Stimulated activated CD4-positive, alpha-beta T cell treated with anti-CD3 and anti-CD28 coated beads, Interleukin-2, amount 100 ng/mL, for 48 hours (primary cell): ENCODE results near the gene PDZD2.
"Not testable (repeated sequence)": the region's sequence is repeated elsewhere in the genome, so short reads cannot be mapped to it uniquely, and the experiment has no call there.

Source experiments
- DNase-seq, 2 donors: peaks; one replicate each; pipeline ENCODE4 v3.0.0-alpha.2; 2020

The PDZD2 gene

DNA sequence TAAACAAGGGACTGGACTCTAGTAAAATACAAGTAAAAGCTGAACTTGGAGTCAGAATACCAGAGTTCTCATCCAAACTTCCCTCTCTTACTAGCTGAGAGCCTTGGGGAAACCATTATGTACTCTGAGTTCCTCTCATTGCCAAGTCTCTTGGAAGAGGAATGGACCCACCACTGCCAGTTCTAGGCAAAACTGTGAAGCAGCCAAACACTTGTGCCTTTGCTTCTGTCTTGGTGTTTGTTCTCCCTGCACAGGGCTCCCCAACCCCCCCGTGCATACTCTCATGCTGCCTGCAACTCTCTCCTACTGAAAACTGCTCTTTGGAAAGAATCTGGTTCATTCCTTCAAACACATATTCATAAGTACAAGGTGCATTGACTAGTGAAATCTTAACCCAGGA, 102.6 kb downstream of the PDZD2 start:
- DNase-seq: no peak

DNA sequence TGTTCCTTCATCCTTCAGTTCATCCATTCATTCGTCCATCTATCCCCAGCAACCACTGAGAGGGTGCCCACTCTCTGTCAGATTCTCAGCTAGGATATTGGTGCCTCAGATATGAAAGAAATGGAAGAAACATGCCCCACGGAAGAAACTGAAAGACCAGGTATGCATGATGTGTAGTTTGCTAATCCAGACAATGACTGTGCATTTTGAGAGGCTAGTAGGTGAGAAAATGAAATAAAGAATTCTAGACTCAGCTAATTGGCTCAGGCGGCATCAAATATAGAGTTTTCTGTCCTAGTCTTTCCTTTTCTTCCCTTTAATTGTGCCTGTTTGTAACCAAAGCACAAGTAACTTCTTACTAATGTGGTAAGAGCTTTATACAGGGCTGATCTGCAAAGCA, 104.7 kb downstream of the PDZD2 start:
- no peak for DNase-seq

DNA sequence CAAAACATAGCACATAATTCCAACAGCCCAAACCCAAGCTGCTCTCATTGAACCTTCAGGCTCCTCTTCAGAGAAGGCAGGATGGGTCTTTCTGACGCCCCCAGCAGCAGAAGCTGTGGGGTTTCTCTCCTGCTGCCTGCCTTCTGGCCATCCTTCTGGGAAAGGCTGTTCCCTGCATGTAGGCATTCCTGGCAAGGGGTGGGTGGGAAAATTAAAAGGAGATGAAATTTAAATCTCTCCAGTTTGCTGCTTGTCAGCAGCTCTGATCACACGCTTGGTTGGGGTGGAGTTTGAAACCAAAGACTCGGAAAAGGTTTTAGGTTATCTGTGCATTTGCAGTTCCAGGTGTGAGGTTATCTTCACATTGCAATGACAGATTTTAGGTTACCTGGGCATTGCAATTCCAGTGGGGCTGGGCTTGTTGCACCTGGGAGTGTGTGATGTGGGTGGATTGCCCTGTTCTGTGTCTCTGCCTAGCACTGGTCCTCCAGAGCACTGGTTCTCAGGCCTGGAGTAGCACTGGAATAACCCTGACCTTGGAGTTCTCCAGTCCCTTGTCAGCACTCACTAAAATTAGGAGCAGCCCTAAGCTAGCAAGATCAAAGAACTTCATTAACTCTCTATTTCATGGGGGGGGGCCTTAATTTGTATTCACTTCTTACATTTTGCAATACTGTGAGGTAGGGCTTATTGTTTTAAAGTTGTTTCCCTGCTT, 109.7 kb downstream of the PDZD2 start:
- DNase-seq: no peak

DNA sequence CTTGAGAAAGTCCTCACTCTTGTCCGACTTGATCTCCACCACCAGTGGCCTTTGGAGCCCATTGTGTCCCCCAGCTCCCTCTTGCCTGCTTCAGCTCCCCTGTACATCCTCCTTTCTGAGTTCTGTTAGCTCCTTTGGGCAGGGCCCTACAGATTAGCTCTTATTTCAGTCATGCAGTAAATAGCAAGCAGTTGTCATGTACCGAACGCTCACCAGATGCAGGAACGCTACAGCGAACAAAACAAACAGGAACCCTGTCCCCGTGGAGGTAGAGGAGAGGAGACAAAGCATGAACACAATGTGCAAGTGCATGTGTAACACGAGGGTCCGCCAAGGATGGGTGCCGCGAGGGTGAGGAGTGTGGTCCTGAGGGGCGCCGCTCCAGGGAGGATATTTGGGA, 111.3 kb downstream of the PDZD2 start:
- DNase-seq: no peak

DNA sequence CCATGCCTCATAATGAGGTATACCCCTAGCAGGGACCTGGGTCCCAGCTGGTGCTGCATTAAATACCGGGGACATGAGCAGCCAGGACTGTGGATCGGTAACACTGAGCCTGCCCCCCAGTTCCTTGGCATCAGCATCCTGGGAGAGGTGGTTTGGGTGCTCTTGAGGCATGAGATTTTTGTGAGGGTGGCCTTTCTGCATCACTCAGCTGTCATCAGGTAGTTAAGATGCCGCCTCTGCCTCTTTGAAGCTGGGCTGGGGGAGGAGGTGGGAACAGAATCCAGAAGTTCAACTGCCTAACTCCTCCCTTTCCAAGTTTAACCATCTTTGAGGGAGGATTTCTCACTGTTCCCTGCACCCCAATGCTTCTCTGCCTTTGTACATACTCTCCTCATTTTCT, 112.7 kb downstream of the PDZD2 start:
- DNase-seq: no peak

DNA sequence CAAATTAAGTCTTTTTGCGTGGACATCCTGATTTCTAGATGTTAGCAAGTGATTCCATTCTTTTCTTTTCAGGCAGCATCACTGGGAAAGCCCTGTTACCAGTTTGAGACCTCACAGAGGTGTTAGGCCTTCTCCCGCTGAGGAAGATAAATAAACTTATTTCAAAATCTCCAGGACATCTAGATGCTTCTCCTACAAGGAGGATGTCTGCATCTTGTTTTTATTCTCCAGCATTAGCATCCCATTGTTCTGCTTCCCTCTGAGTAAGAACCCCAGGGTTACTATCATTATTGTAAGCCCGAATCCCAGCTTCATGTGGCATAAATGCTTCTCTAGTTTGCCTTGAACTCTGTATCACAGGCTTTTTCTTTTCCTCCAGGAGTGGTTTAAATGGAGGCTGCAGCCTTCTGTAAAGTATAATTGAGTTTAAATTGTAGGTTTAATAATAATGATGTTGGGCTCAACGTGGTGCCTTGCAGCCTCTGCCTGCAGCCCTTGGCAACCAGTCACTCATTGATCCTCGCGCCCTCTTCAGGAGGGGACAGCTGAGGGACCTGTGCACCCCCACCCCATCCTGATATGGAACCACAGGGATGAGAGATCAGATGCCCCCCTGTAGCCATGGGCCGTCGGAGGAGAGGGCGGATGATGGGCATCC, 114.9 kb downstream of the PDZD2 start:
- no peak for DNase-seq

DNA sequence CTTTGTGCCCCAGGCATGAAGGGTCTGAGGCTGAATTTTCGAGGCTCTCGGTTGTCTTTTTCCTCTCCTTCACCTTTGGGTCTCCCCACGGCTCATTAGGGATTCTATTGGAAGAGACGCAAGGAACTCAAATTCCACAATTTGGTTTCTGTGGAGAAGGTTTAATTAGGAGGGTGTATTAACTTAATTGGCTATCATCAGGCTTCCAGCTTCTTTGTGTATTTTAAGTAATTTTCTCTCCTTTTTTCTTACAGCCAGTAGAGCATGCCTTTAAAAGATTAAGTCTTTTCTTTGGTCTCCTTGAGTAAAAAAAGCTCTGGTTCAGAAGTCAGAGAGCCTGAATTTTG, 115.4 kb downstream of the PDZD2 start:
- DNase-seq: no peak

DNA sequence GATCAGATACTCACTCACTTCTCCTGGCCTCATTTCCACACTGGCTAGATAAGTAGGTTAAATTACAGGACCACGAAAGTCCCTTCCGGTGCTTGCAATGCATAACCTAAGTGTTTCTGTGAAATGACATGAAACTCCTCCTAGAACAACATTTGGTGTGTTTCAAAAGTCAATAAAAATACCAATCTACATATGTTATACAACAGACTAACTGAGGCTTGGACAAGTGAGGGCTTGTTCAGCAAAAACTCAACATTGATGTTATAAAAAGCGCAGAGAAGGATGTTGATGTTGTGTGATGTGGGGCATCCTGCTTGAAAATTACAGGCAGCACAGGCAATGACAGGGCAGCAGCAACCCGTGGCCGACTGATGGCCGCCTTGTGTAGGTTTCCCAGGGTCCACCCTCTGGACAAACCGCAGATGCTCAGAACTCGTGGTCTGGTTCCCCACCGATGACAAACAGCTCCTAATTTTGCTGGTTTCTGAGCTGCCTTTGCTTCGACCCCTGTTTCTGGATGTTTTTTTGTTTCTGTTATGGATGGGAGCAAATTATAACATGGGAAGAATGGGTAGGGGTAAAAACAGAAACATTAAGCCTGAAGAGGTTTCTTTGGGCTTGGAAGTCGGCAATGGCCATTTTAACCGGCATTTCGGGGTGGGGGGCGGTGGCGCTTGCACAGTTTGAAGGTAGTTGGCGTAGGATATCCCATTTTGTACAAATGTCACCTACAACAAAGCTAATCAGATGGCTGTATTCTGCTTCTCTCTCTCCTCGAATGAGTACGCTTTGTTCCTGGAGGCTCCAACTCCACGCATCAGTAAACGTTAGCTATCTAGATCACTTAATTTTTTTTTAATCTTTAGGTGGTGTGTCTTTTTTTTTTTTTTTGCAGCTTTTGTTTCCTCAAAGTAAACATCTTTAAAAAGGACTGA, 116.1 kb downstream of the PDZD2 start:
- DNase-seq: no peak

DNA sequence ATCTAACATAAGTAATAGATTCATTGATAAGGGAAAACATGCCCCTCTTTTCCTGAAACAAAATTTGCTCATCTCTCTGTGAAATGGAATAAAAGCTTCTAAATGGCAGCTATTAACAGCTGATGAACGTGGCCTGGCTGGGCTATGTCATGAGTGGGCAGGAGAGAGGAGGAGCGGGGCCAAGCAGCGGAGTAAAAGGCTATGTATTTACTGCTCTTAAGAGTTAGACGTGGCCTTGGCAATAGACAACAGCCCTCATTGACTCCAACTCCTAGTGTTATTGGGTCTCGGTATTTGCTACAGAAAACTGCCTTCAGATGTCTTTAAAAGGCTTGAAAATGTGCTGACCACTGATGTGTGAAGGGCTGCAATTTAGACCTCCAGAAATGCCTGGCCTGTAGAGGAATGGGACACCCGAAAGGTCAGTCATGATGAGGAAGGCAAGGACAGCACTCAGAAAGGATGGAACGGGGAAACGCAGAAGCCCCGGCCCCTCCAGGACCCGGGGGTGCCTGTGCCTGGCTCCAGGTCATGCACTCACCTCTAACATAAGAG, 116.8 kb downstream of the PDZD2 start:
- no peak for DNase-seq

DNA sequence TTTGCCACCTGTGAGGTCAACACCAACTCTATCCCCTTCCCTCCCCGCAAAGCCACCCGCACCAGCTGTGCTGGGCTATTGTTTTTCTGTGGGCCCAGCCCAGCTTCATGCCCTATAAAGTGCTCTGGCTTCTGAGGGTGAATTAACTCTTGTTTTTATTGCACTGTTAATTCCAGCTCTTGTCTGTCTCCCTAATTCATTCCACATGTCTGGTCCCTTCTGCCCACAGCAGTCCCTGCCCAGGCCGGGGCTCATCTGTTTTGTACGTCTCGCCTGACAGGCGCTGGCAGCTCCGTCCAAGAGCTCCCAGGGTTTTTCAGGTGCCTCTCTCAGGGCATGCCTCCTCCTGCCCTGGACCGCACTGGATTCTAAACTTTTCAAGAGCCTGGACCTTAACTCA, 118.9 kb downstream of the PDZD2 start:
- no peak for DNase-seq

DNA sequence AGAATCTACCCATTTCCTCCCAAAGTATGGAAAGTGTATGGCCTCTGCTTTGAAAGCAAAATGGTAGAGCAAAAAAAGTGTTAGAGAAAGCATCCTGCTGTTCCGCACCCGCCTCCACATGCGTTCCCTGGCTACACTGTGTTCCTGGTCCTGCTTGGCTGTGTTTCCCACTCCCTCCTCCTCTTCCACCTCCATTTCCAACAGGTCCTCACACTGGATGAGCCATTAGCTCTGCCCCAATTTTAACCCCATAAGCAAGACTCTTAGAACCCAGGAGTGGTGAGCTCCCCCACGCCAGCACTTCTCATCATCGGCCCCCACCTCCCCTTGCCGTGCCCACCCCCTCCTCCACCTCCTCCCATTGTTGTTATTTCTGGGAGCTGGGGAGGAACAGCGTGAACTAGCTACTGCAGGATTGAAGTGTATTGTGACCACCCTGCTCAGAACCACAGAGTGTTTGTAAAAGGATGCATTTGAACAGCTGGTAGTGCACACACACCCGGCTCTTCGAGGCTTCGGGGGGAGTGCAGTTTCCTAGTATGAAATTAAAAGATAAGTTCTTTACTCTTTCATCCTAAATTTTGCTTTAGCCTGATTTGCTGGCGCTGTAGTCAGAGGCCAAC, 120.0 kb downstream of the PDZD2 start:
- DNase-seq: no peak

DNA sequence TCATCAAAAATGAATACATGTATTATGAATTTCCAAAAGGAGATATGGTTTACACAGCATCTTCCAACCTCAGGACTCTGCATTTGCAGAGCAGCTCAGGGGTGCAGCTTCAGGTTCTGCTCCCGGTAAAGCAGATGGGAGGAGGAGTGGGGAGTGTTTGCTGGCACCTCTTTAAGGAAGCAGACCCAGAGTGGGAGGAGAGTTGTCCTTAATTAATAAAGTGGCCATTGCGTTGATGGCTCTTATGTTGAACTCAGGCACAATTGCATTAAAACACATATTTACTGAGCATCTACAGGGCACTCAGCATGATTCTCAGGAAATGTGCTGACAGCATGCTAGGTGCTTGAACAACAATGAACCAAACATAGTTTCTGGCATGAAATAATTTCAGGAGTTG, 121.0 kb downstream of the PDZD2 start:
- DNase-seq: no peak

DNA sequence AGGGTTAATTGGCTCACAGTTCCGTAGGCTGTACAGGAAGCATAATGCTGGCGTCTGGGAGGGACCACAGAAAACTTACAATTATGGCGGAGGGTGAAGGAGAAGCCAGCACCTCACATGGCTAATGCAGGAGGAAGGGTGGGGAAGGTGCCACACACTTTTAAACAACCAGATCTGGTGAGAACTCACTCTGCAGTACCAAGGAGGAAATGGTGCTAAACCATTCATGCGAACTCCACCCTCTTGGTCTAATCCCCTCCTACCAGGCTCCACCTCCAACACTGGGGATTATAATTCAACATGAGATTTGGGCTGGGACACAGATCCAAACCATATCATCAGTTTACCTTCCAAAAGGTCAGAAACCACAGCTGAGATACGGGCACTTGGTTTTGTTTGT, 122.9 kb downstream of the PDZD2 start:
- DNase-seq: no peak

DNA sequence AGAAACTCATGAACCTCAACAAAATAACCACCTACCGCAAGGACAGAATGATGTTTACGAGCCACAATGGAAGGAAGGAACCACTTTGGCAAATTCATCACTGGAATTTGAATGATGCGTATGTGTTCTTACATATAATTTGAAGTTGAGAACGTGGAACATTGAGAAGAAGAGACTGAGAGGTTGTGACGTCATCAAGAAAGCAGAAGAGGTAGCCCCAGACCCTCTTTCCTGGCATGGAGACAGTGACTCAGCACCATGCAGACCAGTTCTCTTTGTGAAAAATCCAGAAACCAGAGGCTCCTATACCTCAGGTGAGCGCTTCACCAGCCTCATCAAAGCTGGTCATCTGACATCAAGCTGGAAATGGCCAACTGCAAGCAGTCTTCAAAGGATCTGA, 124.5 kb downstream of the PDZD2 start:
- DNase-seq: no peak

DNA sequence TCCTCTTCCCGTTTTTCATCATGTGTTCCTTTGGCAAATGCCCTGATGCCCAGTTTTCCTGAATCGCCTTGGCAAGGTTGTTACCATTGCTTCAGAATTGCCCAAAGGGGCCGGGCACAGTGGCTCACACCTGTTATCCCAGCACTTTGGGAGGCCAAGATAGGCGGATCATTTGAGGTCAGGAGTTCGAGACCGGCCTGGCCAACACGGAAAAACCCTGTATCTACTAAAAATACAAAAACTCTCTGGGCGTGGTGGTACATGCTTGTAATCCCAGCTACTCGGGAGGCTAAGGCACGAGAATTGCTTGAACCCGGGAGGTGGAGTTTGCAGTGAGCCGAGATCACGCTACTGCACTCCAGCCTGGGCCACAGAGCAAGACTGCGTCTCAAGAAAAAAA, 125.8 kb downstream of the PDZD2 start:
- DNase-seq: not testable (repeated sequence)

DNA sequence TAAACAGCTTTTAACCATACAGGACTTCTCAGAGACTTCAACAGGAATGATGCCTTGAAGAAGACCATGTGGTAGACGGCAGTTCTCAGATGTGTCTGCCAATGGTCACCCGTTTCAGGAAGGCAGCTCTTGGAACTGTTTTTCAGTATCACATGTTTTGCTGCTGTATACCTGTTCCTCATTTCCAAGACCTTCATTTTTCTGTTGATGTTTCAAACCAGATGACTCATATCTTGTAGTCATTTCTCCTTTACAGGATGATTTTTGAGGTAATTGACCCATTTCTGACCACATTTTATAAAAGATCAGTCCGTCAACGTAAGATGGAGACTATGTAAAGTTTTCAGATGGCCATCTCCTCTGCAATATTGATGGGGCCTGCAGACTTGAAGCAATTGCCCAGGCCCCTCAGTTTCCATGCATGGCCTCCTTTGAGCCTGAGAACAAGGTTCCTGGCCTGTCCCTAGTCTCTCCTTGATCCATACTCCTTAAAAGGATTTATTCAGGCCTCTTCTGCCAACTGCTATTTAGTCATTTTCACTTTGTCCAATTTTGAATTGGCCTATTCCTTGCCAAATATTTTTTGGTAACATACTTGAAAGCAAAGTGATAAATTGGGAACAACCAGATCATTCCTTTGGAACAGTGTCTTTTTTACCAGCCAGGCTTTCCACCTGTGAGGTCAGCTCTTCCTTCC, 128.6 kb downstream of the PDZD2 start:
- DNase-seq: no peak

DNA sequence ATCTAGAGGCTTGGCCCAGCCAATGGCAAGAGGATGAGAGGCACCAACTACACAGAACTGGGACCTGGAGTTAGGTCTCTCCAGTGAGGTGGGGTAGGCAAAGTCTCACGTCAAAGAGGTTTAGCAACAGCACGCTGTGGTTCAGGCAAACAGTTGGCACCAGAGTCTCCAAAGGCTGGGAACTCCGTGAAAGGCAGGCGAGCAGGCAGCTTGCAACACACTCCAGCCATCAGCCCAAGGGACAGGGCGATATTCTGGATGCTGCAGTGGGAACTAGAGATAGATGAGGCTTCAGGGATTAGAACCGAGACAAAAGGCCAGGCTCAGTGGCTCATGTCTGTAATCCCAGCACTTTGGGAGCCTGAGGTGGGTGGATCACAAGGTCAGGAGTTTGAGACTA, 129.1 kb downstream of the PDZD2 start:
- DNase-seq: no peak

DNA sequence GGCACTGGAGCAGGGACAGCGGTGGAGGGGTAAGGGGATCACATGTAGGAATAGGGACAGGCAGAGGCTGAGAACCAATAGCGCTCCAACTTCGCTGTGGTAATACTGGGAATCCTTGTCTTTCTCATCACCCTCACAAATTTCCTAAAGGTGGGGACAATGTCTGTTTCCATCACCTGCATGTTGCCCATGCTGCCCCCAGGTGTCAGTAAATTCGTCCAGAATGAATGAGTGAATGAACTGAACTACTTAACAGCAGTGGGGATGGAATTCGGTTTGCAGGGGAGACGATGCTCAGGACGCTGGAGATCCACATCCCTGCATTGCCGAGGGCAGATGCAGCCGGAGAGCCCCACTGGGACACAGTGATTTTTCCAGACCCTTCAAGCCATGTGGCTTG, 129.9 kb downstream of the PDZD2 start:
- DNase-seq: no peak

DNA sequence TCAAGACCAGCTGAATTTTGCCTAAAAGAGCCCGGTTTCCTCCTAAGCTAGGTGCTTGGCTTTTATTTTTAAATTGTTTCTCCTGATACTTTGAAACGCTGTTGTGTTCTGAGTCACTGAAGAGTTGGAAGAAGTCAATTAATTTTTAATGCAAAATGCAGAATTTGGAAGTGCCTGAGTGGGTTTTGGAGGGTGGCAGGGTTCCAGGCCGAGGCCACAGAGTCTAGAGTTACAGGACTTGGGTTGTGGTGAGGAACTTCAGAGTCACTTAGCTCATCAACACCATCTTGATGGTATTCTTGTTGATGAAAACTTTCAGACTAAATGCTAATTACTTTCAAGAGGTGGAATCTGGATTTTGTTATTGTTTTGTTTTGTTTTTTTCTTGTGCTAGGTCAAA, 130.6 kb downstream of the PDZD2 start:
- no peak for DNase-seq

DNA sequence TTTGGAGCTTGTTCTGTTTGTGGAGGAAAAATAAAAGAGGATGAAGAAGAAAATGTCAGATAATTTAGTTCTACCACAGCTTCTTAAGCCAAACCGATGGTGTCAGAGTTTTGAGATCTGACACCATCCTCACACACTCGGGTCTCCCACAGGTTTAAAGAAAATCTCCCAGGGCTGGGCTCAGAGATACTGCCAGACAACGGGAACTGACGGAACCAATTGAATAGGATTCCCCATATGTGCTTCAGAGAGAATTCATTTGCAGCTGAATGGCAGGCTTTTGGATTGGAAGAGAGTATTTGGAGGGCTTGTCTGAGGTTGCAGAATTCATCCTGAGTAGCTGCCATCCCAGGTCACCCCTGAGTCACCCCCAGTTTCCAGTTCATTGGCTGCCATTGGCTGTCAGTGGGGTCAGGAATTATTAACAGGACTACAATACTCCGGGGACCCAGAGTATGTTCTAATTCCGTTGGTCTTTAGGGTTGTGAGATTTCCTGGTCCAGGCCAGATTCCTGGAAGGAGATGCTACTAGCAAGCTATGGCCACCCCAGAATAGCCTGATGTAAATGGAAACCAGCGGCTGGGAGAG, 131.3 kb downstream of the PDZD2 start:
- no peak for DNase-seq

DNA sequence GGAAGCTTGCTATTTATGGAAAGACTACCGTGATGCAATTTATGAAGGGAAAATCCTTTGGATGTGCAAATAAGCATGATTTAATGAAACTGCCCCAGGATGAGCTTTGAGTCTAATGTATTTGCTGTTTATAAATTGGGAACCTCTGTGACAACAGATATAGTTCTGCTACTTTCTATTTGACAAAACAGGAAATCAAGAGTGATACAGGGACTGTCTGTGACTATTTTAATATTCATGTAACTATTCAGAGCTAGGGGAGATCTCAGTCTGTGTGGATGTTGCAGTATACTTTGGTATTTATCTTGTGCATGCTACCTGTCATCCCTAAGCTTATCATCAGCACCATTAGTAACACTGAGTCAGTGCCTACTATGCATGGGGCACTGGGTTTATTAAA, 132.1 kb downstream of the PDZD2 start:
- no peak for DNase-seq

DNA sequence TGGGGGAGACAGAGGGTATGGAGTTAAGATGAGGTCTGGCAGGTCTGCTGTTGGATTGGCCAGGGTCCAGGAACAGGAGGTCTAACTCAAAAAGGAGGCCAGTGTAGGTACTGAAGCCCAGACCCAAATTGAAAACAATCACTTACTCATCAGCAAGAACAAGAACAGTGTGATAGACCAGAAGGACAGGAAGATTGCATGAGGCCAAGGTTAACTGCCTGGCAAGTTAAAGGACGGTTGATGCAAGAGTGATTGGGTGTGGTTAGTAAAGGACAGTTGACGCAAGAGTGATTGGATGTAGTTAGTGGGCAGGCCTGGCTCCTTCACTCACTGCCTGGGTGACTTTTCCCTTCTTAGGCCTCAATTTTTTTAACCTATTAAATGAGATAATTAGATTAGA, 132.6 kb downstream of the PDZD2 start:
- DNase-seq: no peak
